ENCODE measurements around the gene UGT1A1.
"Not testable (repeated sequence)": the region's sequence is repeated elsewhere in the genome, so short reads cannot be mapped to it uniquely, and the experiment has no call there.

UGT1A1 gene

DNA sequence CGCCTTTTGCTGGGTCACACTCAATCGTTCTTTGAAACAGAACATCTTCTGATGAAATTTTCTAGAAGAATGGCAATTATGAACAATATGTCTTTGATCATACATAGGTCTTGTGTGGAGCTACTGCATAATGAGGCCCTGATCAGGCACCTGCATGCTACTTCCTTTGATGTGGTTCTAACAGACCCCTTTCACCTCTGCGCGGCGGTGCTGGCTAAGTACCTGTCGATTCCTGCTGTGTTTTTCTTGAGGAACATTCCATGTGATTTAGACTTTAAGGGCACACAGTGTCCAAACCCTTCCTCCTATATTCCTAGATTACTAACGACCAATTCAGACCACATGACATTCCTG is 46.8 kb upstream of the UGT1A1 start:
- Histone ChIP-seq H3K79me2 (ENCODE audit: control insufficient read depth, low read length) (no peaks in the 10 kb centered on the region), H3F3A (ENCODE audit: control insufficient read depth, insufficient read depth) (no peaks in the 10 kb centered on the region), H3K9me2 (replicated peaks; ENCODE audit: control insufficient read depth, low read length) (no peaks in the 10 kb centered on the region), H4K20me1 (ENCODE audit: control insufficient read depth, insufficient read depth, low read depth, low read length) (no peaks in the 10 kb centered on the region), H3K36me3 (ENCODE audit: control insufficient read depth, low read length) (no peaks in the 10 kb centered on the region), H3K4me1 (ENCODE audit: control insufficient read depth, low read length) (no peaks in the 10 kb centered on the region), H3K27ac (ENCODE audit: low read depth, low read length) (no peak overlapping the region), H3K4me3 (ENCODE audit: low read length) (no peak overlapping the region), H3K4me2 (ENCODE audit: low read length) (no peak overlapping the region), H3K27me3 (ENCODE audit: control insufficient read depth, low read length) (peaks cover 10% of the 10 kb centered on the region; the same call in 1 of the 2 replicates), H3K9me3 (ENCODE audit: control insufficient read depth, insufficient read depth, low read length) (no peaks in the 10 kb centered on the region)
- no peak for TF ChIP-seq EZH2phosphoT487 (IDR thresholded peaks at IDR 0.05; ENCODE audit: borderline replicate concordance, low read length)
- TF ChIP-seq, protein P1, sequence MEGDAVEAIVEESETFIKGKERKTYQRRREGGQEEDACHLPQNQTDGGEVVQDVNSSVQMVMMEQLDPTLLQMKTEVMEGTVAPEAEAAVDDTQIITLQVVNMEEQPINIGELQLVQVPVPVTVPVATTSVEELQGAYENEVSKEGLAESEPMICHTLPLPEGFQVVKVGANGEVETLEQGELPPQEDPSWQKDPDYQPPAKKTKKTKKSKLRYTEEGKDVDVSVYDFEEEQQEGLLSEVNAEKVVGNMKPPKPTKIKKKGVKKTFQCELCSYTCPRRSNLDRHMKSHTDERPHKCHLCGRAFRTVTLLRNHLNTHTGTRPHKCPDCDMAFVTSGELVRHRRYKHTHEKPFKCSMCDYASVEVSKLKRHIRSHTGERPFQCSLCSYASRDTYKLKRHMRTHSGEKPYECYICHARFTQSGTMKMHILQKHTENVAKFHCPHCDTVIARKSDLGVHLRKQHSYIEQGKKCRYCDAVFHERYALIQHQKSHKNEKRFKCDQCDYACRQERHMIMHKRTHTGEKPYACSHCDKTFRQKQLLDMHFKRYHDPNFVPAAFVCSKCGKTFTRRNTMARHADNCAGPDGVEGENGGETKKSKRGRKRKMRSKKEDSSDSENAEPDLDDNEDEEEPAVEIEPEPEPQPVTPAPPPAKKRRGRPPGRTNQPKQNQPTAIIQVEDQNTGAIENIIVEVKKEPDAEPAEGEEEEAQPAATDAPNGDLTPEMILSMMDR (IDR thresholded peaks at IDR 0.05; ENCODE audit: low read depth, low read length, poor library complexity, severe bottlenecking), result no peak

DNA sequence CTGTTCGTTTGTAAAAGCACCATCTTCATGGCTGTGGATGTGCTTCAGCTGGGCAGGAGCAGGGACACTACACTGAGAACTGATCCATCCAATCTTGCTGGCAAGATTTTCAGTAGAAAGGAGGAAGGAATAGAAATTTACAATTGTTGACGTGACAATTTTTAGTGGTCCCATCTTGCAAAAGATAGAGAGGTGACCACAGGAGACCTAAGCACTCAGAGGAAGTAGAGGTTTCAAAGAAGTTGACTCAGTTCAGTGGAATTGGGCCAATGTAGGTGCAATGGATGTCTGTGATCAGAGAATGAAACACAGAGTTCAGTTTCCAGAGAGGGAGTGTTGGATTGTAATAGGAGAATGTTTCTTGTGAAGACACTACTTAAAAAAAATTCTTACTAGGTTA is 45.9 kb upstream of the UGT1A1 start:
- H3F3A ChIP-seq (ENCODE audit: control insufficient read depth, insufficient read depth), result no peaks in the 10 kb centered on the region

DNA sequence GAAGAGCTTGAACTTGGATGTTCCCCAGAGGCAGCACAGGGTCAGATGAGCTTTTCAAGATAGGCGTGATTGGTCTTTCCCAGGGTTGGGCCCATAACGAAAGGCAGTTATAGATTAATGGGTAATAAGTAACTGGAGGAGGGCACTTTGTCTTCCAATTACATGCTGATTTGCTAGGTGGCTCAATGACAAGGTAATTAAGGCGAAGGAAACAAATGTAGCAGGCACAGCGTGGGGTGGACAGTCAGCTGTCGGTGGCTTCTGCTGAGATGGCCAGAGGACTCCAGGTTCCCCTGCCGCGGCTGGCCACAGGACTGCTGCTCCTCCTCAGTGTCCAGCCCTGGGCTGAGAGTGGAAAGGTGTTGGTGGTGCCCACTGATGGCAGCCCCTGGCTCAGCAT is 41.5 kb upstream of the UGT1A1 start, which contains the start of gene UGT1A4:
Gene UGT1A4, plus strand, starts transcription at position 185 of the 400 bp plus-strand sequence. Its CDS starts 85 bp downstream, at position 270.
- Histone ChIP-seq H4K20me1 (ENCODE audit: control insufficient read depth, insufficient read depth, low read depth, low read length) (no peaks in the 10 kb centered on the region), H3K27ac (ENCODE audit: low read depth, low read length) (no peak within 1 kb of the TSS), H3K9me3 (ENCODE audit: control insufficient read depth, insufficient read depth, low read length) (no peaks in the 10 kb centered on the region), H3K27me3 (ENCODE audit: control insufficient read depth, low read length) (peaks cover 10% of the 10 kb centered on the region; the same call in 1 of the 2 replicates), H3K9me2 (replicated peaks; ENCODE audit: control insufficient read depth, low read length) (no peaks in the 10 kb centered on the region), H3K36me3 (ENCODE audit: control insufficient read depth, low read length) (no peaks in the 10 kb centered on the region), H3K4me3 (ENCODE audit: low read length) (no peak within 1 kb of the TSS), H3K79me2 (ENCODE audit: control insufficient read depth, low read length) (no peaks in the 10 kb centered on the region), H3K4me2 (ENCODE audit: low read length) (no peak within 1 kb of the TSS), H3F3A (ENCODE audit: control insufficient read depth, insufficient read depth) (no peaks in the 10 kb centered on the region), H3K4me1 (ENCODE audit: control insufficient read depth, low read length) (no peaks in the 10 kb centered on the region)
- TF ChIP-seq EZH2phosphoT487 (IDR thresholded peaks at IDR 0.05; ENCODE audit: borderline replicate concordance, low read length), result no peak

More for the DNA sequence above, 45.9 kb upstream of the UGT1A1 start:
- TF ChIP-seq, protein P1 (IDR thresholded peaks at IDR 0.05; ENCODE audit: low read depth, low read length, poor library complexity, severe bottlenecking), result no peak
- TF ChIP-seq EZH2phosphoT487 (IDR thresholded peaks at IDR 0.05; ENCODE audit: borderline replicate concordance, low read length), result no peak
- Histone ChIP-seq H3K4me2 (ENCODE audit: low read length) (no peak overlapping the region), H3K4me3 (ENCODE audit: low read length) (no peak overlapping the region), H3K4me1 (ENCODE audit: control insufficient read depth, low read length) (no peaks in the 10 kb centered on the region), H3K9me3 (ENCODE audit: control insufficient read depth, insufficient read depth, low read length) (no peaks in the 10 kb centered on the region), H3K79me2 (ENCODE audit: control insufficient read depth, low read length) (no peaks in the 10 kb centered on the region), H3K27me3 (ENCODE audit: control insufficient read depth, low read length) (peaks cover 10% of the 10 kb centered on the region; the same call in 1 of the 2 replicates), H4K20me1 (ENCODE audit: control insufficient read depth, insufficient read depth, low read depth, low read length) (no peaks in the 10 kb centered on the region), H3K27ac (ENCODE audit: low read depth, low read length) (no peak overlapping the region), H3K9me2 (replicated peaks; ENCODE audit: control insufficient read depth, low read length) (no peaks in the 10 kb centered on the region), H3K36me3 (ENCODE audit: control insufficient read depth, low read length) (no peaks in the 10 kb centered on the region)

DNA sequence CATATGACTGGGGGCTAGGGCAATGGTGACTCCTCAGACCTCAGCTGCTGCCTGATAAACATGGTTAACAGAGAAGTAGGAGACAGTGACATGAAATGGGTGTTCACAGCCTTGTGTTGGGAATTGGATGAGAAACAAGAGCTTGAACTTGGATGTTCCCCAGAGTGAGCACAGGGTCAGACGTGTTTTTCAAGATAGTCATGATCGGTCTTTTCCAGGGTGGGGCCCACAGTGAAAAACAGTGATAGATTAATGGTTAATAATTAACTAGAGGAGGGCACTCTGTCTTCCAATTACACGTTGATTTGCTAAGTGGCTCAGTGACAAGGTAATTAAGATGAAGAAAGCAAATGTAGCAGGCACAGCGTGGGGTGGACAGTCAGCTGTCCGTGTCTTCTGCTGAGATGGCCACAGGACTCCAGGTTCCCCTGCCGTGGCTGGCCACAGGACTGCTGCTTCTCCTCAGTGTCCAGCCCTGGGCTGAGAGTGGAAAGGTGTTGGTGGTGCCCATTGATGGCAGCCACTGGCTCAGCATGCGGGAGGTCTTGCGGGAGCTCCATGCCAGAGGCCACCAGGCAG is 31.3 kb upstream of the UGT1A1 start, which contains the start of gene UGT1A3:
Gene UGT1A3, plus strand, starts transcription at position 320 of the 579 bp plus-strand sequence. Its CDS starts 85 bp downstream, at position 405.
- no peaks in the 10 kb centered on the region for H4K20me1 ChIP-seq (ENCODE audit: control insufficient read depth, insufficient read depth, low read depth, low read length)
- no peaks in the 10 kb centered on the region for H3K4me1 ChIP-seq (ENCODE audit: control insufficient read depth, low read length)
- no peak within 1 kb of the TSS for H3K4me3 ChIP-seq (ENCODE audit: low read length)
- TF ChIP-seq EZH2phosphoT487 (IDR thresholded peaks at IDR 0.05; ENCODE audit: borderline replicate concordance, low read length), result no peak
- TF ChIP-seq, protein P1 (IDR thresholded peaks at IDR 0.05; ENCODE audit: low read depth, low read length, poor library complexity, severe bottlenecking), result no peak
- no peak within 1 kb of the TSS for H3K4me2 ChIP-seq (ENCODE audit: low read length)
- no peaks in the 10 kb centered on the region for H3F3A ChIP-seq (ENCODE audit: control insufficient read depth, insufficient read depth)
- H3K36me3 ChIP-seq (ENCODE audit: control insufficient read depth, low read length), result no peaks in the 10 kb centered on the region
- no peak within 1 kb of the TSS for H3K27ac ChIP-seq (ENCODE audit: low read depth, low read length)
- H3K27me3 ChIP-seq (ENCODE audit: control insufficient read depth, low read length), result no peaks in the 10 kb centered on the region
- H3K9me2 ChIP-seq (replicated peaks; ENCODE audit: control insufficient read depth, low read length), result no peaks in the 10 kb centered on the region
- H3K9me3 ChIP-seq (ENCODE audit: control insufficient read depth, insufficient read depth, low read length), result no peaks in the 10 kb centered on the region
- no peaks in the 10 kb centered on the region for H3K79me2 ChIP-seq (ENCODE audit: control insufficient read depth, low read length)

DNA sequence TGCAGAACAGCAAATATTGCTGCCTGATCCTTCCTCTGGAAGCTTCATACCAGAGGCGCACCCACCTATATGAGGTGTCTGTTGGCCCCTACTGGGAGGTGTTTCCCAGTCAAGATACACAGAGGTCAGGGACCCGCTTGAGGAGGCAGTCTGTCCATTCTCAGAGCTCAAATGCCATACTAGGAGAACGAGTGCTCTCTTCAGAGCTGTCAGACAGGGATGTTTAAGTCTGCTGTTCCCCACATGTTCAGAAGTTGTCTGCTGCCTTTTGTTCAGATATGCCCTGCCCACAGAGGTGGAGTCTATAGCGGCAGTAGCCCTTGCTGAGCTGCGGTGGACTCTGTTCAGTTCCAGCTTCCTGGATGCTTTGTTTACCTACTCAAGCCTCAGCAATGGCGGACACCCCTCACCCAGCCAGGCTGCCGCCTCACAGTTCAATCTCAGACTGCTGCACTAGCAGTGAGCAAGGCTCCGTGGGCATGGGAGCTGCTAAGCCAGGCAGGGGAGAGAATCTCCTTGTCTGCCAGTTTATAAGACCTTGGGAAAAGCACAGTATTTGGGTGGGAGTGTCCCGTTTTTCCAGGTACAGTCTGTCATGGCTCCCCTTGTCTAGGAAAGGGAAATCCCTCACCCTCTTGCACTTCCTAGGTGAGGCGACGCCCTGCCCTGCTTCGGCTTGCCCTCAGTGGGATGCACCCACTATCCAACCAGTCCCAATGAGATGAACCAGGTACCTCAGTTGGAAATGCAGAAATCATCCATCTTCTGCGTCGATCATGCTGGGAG is 23.0 kb upstream of the UGT1A1 start:
- H3K4me2 ChIP-seq (ENCODE audit: low read length); H3K4me1 ChIP-seq (ENCODE audit: control insufficient read depth, low read length); H3K9me3 ChIP-seq (ENCODE audit: control insufficient read depth, insufficient read depth, low read length); H4K20me1 ChIP-seq (ENCODE audit: control insufficient read depth, insufficient read depth, low read depth, low read length); H3K27me3 ChIP-seq (ENCODE audit: control insufficient read depth, low read length); H3F3A ChIP-seq (ENCODE audit: control insufficient read depth, insufficient read depth); H3K4me3 ChIP-seq (ENCODE audit: low read length); H3K27ac ChIP-seq (ENCODE audit: low read depth, low read length); H3K79me2 ChIP-seq (ENCODE audit: control insufficient read depth, low read length); H3K9me2 ChIP-seq (replicated peaks; ENCODE audit: control insufficient read depth, low read length); H3K36me3 ChIP-seq (ENCODE audit: control insufficient read depth, low read length): not testable (repeated sequence)

All from DOHH2 (cell line).